ENCODE results near the gene HK1. TPM values are rescaled to one million over a fixed set of nuclear protein-coding genes. Genes with fewer than 3 reads are reported as not detected.

Gene HK1
- total and polyA plus RNA-seq, 2 of the 13 experiments (the other 11 are each of a cell fraction or from before 2014, with no cell fraction given): 0.29 to 1.5 TPM

- no peak overlapping the region for H2AFZ ChIP-seq (ENCODE audit: low read length)
- no peak overlapping the region for H3K4me2 ChIP-seq (ENCODE audit: low read depth, low read length)
These were observed 38.9 kb downstream of the HK1 start for GRCh38 chr10:69317175-69317604.

More at GRCh38 chr10:69317175-69317604, 38.9 kb downstream of the HK1 start:
- no peaks in the 10 kb centered on the region for H3K36me3 ChIP-seq (replicated peaks in 1 of 2; ENCODE audit: control insufficient read depth in 1 of 2, insufficient read depth in 2 of 2, low read length in 2 of 2)
- peaks cover 5 to 47% of the 10 kb centered on the region in 2 experiments; a peak in 4 of 5 replicates for H3K27me3 ChIP-seq (ENCODE audit: control insufficient read depth in 1 of 2, insufficient read depth in 2 of 2, low read length in 2 of 2)
- H3K4me3 ChIP-seq (replicated peaks in 1 of 3; ENCODE audit: insufficient read depth in 1 of 3, low read depth in 2 of 3, low read length in 3 of 3): no peak overlapping the region
- intact Hi-C loops (cut with micrococcal nuclease; ENCODE audit: unreplicated experiment) (no loop called here), in situ Hi-C loops (cut with HindIII; ENCODE audit: extremely low pct_ligation_motif_present, low pct_unique_long_range_greater_than_20kb) (no loop called here)
- no peak overlapping the region for H3K9ac ChIP-seq (ENCODE audit: insufficient read depth, low read depth, low read length)
- 0 out of 2 replicates have a peak, but pooled peaks cover 12% of the 10 kb centered on the region for H3K4me1 ChIP-seq (ENCODE audit: insufficient read depth, low read length)
- H4K20me1 ChIP-seq (ENCODE audit: insufficient read depth, low read length): no peaks in the 10 kb centered on the region
- ATAC-seq (no peak), FAIRE-seq (no peak), DNase-seq (ENCODE audit: low spot score) (no peak)
- POLR2A ChIA-PET: no interaction called here
- TF ChIP-seq ZNF367 (CRISPR knock-in tag; IDR thresholded peaks at IDR 0.05; ENCODE audit: borderline replicate concordance) (no peak), CREB1 (IDR thresholded peaks at IDR 0.05) (peak; percentile 46), CREB1 (CRISPR knock-in tag; IDR thresholded peaks at IDR 0.05) (no peak), CEBPB (IDR thresholded peaks at IDR 0.05; ENCODE audit: borderline replicate concordance, low read depth, low read length) (0 out of 2 replicates have a peak, but pooled peaks have one; percentile 29), ZBTB46 (CRISPR knock-in tag; IDR thresholded peaks at IDR 0.05; ENCODE audit: borderline replicate concordance) (no peak), E2F2 (CRISPR knock-in tag; IDR thresholded peaks at IDR 0.05; ENCODE audit: borderline replicate concordance) (no peak), ZNF260 (CRISPR knock-in tag; IDR thresholded peaks at IDR 0.05; ENCODE audit: borderline replicate concordance, low read depth) (no peak), MYPOP (CRISPR knock-in tag; IDR thresholded peaks at IDR 0.05) (no peak)
- no peaks in the 10 kb centered on the region for H3K9me3 ChIP-seq (ENCODE audit: low read length)
- no TSS peak for BruUV-seq (replicated peaks)
- CTCF ChIA-PET (ENCODE audit: low intra/inter-chr PET ratio, low total read pairs): no interaction called here
- H3K27ac ChIP-seq (ENCODE audit: extremely low read length, insufficient read depth, low read length): no peak overlapping the region
- H3K79me2 ChIP-seq (ENCODE audit: insufficient read depth, low read length): no peaks in the 10 kb centered on the region
- WGBS (ENCODE audit: low lambda C conversion rate): 49% methylated on average over 2 of the region's 3 CpGs

All from HepG2 (cell line).